GM12891 (cell line): ENCODE results near the gene FOXI1.
"Not testable (repeated sequence)": the region's sequence is repeated elsewhere in the genome, so short reads cannot be mapped to it uniquely, and the experiment has no call there.

ENCODE experiments used
- DNase-seq: peaks from one replicate; pipeline ENCODE4 v3.0.0; 2011; ENCODE audit warnings: low spot score; ENCODE audit not compliant: insufficient read length
- FAIRE-seq: peaks from 2 replicates; lab custom pipeline; 2011; peaks lifted over from hg19 to GRCh38; lab: Jason Lieb, UNC
- PAX5 ChIP-seq: IDR thresholded peaks from 2 replicates; pipeline ENCODE4 v1.6.1; 2011; ENCODE audit warnings: low read length, moderate library complexity, mild to moderate bottlenecking; ENCODE audit not compliant: insufficient read depth, severe bottlenecking
- POLR2A ChIP-seq: IDR thresholded peaks from 2 replicates; pipeline ENCODE4 v1.6.1; 2011; ENCODE audit warnings: low read depth, low read length, control low read depth
- POLR2AphosphoS5 ChIP-seq: IDR thresholded peaks from 2 replicates; pipeline ENCODE4 v1.6.1; 2011; ENCODE audit warnings: low read depth, low read length, control low read depth
- POU2F2 ChIP-seq: IDR thresholded peaks from 2 replicates; pipeline ENCODE4 v1.6.1; 2011; ENCODE audit warnings: low read depth, mild to moderate bottlenecking, control low read depth, low read length, moderate library complexity
- SPI1 ChIP-seq: IDR thresholded peaks from 2 replicates; pipeline ENCODE4 v1.6.1; 2011; ENCODE audit warnings: low read depth, low read length, control low read depth
- TAF1 ChIP-seq: IDR thresholded peaks from 2 replicates; pipeline ENCODE4 v1.6.1; 2011; ENCODE audit warnings: low read depth, low read length, control low read depth

The FOXI1 gene

GRCh38 chr5:170092455-170093101, 13.1 kb upstream of the FOXI1 start:
- FAIRE-seq: no peak
- TF ChIP-seq PAX5 (no peak), POLR2AphosphoS5 (no peak), POU2F2 (no peak), SPI1 (no peak), TAF1 (no peak), POLR2A (no peak)
- DNase-seq: no peak

GRCh38 chr5:170094329-170094728, 11.4 kb upstream of the FOXI1 start:
- not testable (repeated sequence) for FAIRE-seq, DNase-seq

GRCh38 chr5:170095646-170096045, 10.1 kb upstream of the FOXI1 start:
- TF ChIP-seq SPI1 (no peak), POU2F2 (no peak), PAX5 (no peak), POLR2AphosphoS5 (no peak), POLR2A (no peak), TAF1 (no peak)
- FAIRE-seq: no peak
- no peak for DNase-seq

GRCh38 chr5:170097934-170098333, 7.8 kb upstream of the FOXI1 start:
- DNase-seq (no peak), FAIRE-seq (no peak)
- no peak for TF ChIP-seq POU2F2
- no peak for TF ChIP-seq PAX5
- no peak for TF ChIP-seq TAF1
- TF ChIP-seq POLR2A: no peak
- TF ChIP-seq SPI1: no peak
- TF ChIP-seq POLR2AphosphoS5: no peak

- peak; percentile 44 for DNase-seq
- peak; percentile 65 for FAIRE-seq
- TF ChIP-seq SPI1: no peak
- no peak for TF ChIP-seq POLR2A
- no peak for TF ChIP-seq POLR2AphosphoS5
- TF ChIP-seq TAF1: no peak
- TF ChIP-seq PAX5: no peak
- no peak for TF ChIP-seq POU2F2
Measured at GRCh38 chr5:170100066-170100943, 5.4 kb upstream of the FOXI1 start.

- FAIRE-seq (no peak), DNase-seq (no peak)
- TF ChIP-seq TAF1 (no peak), SPI1 (no peak), POLR2A (no peak), POLR2AphosphoS5 (no peak), POU2F2 (no peak), PAX5 (no peak)
Measured at GRCh38 chr5:170103447-170103846, 2.2 kb upstream of the FOXI1 start.

- FAIRE-seq (no peak), DNase-seq (no peak)
- no peak for TF ChIP-seq SPI1
- no peak for TF ChIP-seq TAF1
- no peak for TF ChIP-seq POLR2A
- TF ChIP-seq POU2F2: no peak
- TF ChIP-seq POLR2AphosphoS5: no peak
- TF ChIP-seq PAX5: no peak
Measured at GRCh38 chr5:170104299-170104698, 1.4 kb upstream of the FOXI1 start.

GRCh38 chr5:170104710-170105109, 987 bp upstream of the FOXI1 start:
- TF ChIP-seq POLR2AphosphoS5 (no peak), PAX5 (no peak), POU2F2 (0 out of 2 replicates have a peak, but pooled peaks have one; percentile 29)
- DNase-seq (no peak), FAIRE-seq (no peak)

GRCh38 chr5:170107674-170108073, 2.0 kb downstream of the FOXI1 start:
- FAIRE-seq: no peak
- TF ChIP-seq PAX5: no peak
- TF ChIP-seq POU2F2: no peak
- TF ChIP-seq TAF1: no peak
- TF ChIP-seq POLR2AphosphoS5: no peak
- no peak for TF ChIP-seq SPI1
- no peak for TF ChIP-seq POLR2A
- DNase-seq: no peak

- DNase-seq (no peak), FAIRE-seq (no peak)
- TF ChIP-seq SPI1: no peak
- TF ChIP-seq TAF1: no peak
- TF ChIP-seq POLR2A: no peak
Measured at GRCh38 chr5:170108266-170108785, 2.6 kb downstream of the FOXI1 start.
